Body of pancreas (tissue), 4 donors: ENCODE measurements around the gene SLC18A3. TPM values are rescaled to one million over a fixed set of nuclear protein-coding genes. Genes with fewer than 3 reads are reported as not detected.

Experiments
- ATAC-seq: fragments of 150-250 bp; one replicate; pipeline ENCODE4 v1.9.1; 2016
- DNase-seq, 4 donors: peaks; one replicate each; pipeline ENCODE4 v3.0.0-alpha.2; 2019
- H3K27ac ChIP-seq, 4 donors: fragments of 200-600 bp; sonication (generic); 1 replicate in 3 of 4; 2 replicates in 1 of 4; pipeline versions ENCODE4 v1.5.1 to v1.6.1; 2016 to 2019; ENCODE audit warnings: mild to moderate bottlenecking in 1 of 4, mixed read lengths in 1 of 4, moderate library complexity in 1 of 4
- H3K27me3 ChIP-seq, 2 donors: fragments of 200-600 bp; sonication (generic); one replicate each; pipeline ENCODE4 v1.6.0; 2016; ENCODE audit warnings: mild to moderate bottlenecking in 1 of 2
- H3K36me3 ChIP-seq, 2 donors: fragments of 200-600 bp; sonication (generic); replicated peaks in 1 of 2; 2 replicates each; pipeline ENCODE4 v1.5.1; 2016; ENCODE audit warnings: low read depth in 2 of 2; ENCODE audit not compliant: insufficient read depth in 1 of 2
- H3K4me1 ChIP-seq: fragments of 200-600 bp; sonication (generic); one replicate; pipeline ENCODE4 v1.6.0; 2016
- H3K4me3 ChIP-seq, 2 donors: fragments of 200-600 bp; sonication (generic); 1 replicate in 1 of 2; 2 replicates in 1 of 2; pipeline ENCODE4 v1.5.1; 2016 to 2019
- H3K9me3 ChIP-seq, 3 donors: fragments of 200-600 bp; sonication (generic); 1 replicate in 2 of 3; 2 replicates in 1 of 3; pipeline ENCODE4 v1.5.1; 2016
- POLR2A ChIP-seq, 3 donors: fragments of 450-650 bp; IDR thresholded peaks; one replicate each; pipeline ENCODE4 v1.6.1; 2016; ENCODE audit warnings: antibody characterized with exemption in 3 of 3, mild to moderate bottlenecking in 2 of 3
- WGBS, 2 donors: methylation state at CpG; one replicate each; pipeline ENCODE4 v1.1.5; 2017; 5-methylcytosine and 5-hydroxymethylcytosine counted together
- intact Hi-C: fragments of 100-400 bp; cut with DNase I; formaldehyde crosslinking; loops from one replicate; pipeline ENCODE4 v1.15.1; 2023
- total RNA-seq, 2 donors: library from RNA; depleted of rRNA; stranded (reverse); fragments of >200 nt; gene quantifications; one replicate each; pipeline ENCODE4 v1.1.0, GENCODE V29; 2016
- TF ChIP-seq, protein P1 (sequence below), 7 experiments: fragments of 450-650 bp in 4 of 7; fragments of 200-600 bp in 3 of 7; sonication (generic) in 3 of 7; IDR thresholded peaks; one replicate each; pipeline ENCODE4 v1.5.1; 2016 to 2019; ENCODE audit warnings: antibody characterized with exemption in 7 of 7

Gene SLC18A3
- total RNA-seq, 2 donors from 2014 or later = not detected

GRCh38 chr10:49577182-49577925 is 32.8 kb upstream of the SLC18A3 start:
- no peaks in the 10 kb centered on the region for H3K9me3 ChIP-seq
- H3K4me3 ChIP-seq = no peak overlapping the region
- H3K27ac ChIP-seq = no peak overlapping the region
- TF ChIP-seq POLR2A (IDR thresholded peaks at IDR 0.05) = no peak
- TF ChIP-seq, protein P1, sequence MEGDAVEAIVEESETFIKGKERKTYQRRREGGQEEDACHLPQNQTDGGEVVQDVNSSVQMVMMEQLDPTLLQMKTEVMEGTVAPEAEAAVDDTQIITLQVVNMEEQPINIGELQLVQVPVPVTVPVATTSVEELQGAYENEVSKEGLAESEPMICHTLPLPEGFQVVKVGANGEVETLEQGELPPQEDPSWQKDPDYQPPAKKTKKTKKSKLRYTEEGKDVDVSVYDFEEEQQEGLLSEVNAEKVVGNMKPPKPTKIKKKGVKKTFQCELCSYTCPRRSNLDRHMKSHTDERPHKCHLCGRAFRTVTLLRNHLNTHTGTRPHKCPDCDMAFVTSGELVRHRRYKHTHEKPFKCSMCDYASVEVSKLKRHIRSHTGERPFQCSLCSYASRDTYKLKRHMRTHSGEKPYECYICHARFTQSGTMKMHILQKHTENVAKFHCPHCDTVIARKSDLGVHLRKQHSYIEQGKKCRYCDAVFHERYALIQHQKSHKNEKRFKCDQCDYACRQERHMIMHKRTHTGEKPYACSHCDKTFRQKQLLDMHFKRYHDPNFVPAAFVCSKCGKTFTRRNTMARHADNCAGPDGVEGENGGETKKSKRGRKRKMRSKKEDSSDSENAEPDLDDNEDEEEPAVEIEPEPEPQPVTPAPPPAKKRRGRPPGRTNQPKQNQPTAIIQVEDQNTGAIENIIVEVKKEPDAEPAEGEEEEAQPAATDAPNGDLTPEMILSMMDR (IDR thresholded peaks at IDR 0.05) = no peak
- intact Hi-C loops = no loop called here
- no peaks in the 10 kb centered on the region for H3K27me3 ChIP-seq
- WGBS, 2 donors = 54 to 62% methylated on average over 2 of the region's 2 CpGs
- no peaks in the 10 kb centered on the region for H3K36me3 ChIP-seq
- H3K4me1 ChIP-seq = no peaks in the 10 kb centered on the region
- ATAC-seq (no peak), DNase-seq (no peak)

GRCh38 chr10:49578392-49578791 is 31.7 kb upstream of the SLC18A3 start:
- no peaks in the 10 kb centered on the region for H3K27me3 ChIP-seq
- no peaks in the 10 kb centered on the region for H3K9me3 ChIP-seq
- no peaks in the 10 kb centered on the region for H3K36me3 ChIP-seq
- H3K4me3 ChIP-seq = no peak overlapping the region
- intact Hi-C loops = no loop called here
- ATAC-seq (no peak), DNase-seq (no peak)
- no peak overlapping the region for H3K27ac ChIP-seq
- H3K4me1 ChIP-seq = no peaks in the 10 kb centered on the region
- WGBS, 2 donors = 82 to 86% methylated on average over 3 of the region's 3 CpGs
- TF ChIP-seq POLR2A (IDR thresholded peaks at IDR 0.05) = no peak
- TF ChIP-seq, protein P1 (IDR thresholded peaks at IDR 0.05) = no peak

- no peak for ATAC-seq
- Histone ChIP-seq H3K36me3 (no peaks in the 10 kb centered on the region), H3K27ac (no peak overlapping the region), H3K4me1 (no peaks in the 10 kb centered on the region), H3K4me3 (no peak overlapping the region), H3K27me3 (no peaks in the 10 kb centered on the region), H3K9me3 (no peaks in the 10 kb centered on the region)
- intact Hi-C loops = no loop called here
- WGBS, 2 donors = 35 to 36% methylated on average over 2 of the region's 2 CpGs
- no peak for DNase-seq
- TF ChIP-seq POLR2A (IDR thresholded peaks at IDR 0.05) = no peak
- TF ChIP-seq, protein P1 (IDR thresholded peaks at IDR 0.05) = no peak
These were observed 30.5 kb upstream of the SLC18A3 start for GRCh38 chr10:49579621-49580020.

- H3K27me3 ChIP-seq = no peaks in the 10 kb centered on the region
- intact Hi-C loops = no loop called here
- H3K4me1 ChIP-seq = no peaks in the 10 kb centered on the region
- H3K9me3 ChIP-seq = no peaks in the 10 kb centered on the region
- no peak for DNase-seq
- no peak for TF ChIP-seq POLR2A (IDR thresholded peaks at IDR 0.05)
- TF ChIP-seq, protein P1 (IDR thresholded peaks at IDR 0.05) = no peak
- no peak overlapping the region for H3K27ac ChIP-seq
- H3K4me3 ChIP-seq = no peak overlapping the region
- ATAC-seq = no peak
- H3K36me3 ChIP-seq = no peaks in the 10 kb centered on the region
These were observed 24.7 kb upstream of the SLC18A3 start for GRCh38 chr10:49585387-49585786.

DNA sequence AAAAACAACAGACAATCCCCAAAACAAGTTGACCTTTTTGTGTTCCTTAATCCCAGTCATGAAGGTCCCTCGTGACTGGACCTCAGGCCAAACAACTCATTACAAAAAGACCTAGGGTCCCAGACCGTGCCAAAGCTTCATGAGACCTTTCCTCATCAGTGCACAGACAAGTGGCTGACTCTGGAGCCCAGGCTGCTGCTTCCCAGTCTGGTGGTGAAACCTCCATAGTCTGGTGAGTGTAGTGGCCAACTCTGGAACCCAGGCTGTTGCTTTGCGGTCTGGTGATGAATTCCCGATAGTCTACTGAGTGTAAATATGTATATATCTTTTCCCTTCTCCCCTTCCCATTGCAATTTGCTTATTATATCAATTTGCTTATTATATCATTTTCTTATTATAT is 22.1 kb upstream of the SLC18A3 start:
- no peaks in the 10 kb centered on the region for H3K9me3 ChIP-seq
- no peak overlapping the region for H3K4me3 ChIP-seq
- TF ChIP-seq POLR2A (IDR thresholded peaks at IDR 0.05) = no peak
- TF ChIP-seq, protein P1 (IDR thresholded peaks at IDR 0.05) = no peak
- DNase-seq (no peak), ATAC-seq (no peak)
- H3K36me3 ChIP-seq = no peaks in the 10 kb centered on the region
- 56 to 71% methylated on average over 4 of the region's 4 CpGs for WGBS, 2 donors
- no peaks in the 10 kb centered on the region for H3K4me1 ChIP-seq
- intact Hi-C loops = no loop called here
- no peaks in the 10 kb centered on the region for H3K27me3 ChIP-seq
- H3K27ac ChIP-seq = no peak overlapping the region
